ENCODE data around the gene WDR49. TPM values are rescaled to one million over a fixed set of nuclear protein-coding genes. Genes with fewer than 3 reads are reported as not detected.
A peak's percentile ranks its signal among the peaks of the same experiment; 100 is the strongest.
"Not testable (repeated sequence)": the region's sequence is repeated elsewhere in the genome, so short reads cannot be mapped to it uniquely, and the experiment has no call there.

Gene WDR49
- total RNA-seq, 1 donor from 2014 or later = 0.50 TPM

DNA sequence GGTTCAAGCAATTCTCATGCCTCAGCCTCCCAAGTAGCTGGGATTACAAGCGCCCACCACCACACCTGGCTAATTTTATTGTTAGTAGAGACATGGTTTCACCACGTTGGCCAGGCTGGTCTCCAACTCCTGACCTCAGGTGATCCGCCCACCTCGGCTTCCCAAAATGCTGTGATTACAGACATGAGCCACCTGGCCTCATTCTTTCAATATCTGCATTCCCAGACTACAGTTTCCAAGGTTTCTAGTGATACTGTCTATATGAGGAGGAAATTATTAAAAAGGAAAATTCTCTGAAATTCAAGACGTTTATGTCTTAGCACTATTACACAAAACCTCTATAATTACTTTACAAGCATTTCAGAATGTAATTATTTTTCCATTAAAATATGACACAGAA is 39.5 kb downstream of the WDR49 start:
- DNase-seq (ENCODE audit: low read depth) = not testable (repeated sequence)

DNA sequence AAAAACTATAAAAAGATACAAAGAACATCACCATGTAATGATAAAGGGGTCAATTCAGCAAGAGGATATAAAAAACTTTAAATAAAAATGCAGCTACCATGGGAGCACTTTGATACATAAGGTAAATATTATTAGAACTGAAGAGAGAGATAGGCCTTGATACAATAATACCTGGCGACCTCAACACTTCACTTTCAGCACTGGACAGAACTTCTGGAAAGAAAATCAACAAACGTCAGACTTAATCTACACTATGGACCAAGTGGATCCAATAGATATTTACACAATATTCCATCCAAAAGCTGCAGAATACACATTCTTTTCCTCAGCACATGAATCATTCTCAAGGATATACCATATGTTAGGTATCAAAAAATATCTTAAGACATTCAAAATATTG is 42.0 kb downstream of the WDR49 start:
- DNase-seq (ENCODE audit: low read depth) = no peak

DNA sequence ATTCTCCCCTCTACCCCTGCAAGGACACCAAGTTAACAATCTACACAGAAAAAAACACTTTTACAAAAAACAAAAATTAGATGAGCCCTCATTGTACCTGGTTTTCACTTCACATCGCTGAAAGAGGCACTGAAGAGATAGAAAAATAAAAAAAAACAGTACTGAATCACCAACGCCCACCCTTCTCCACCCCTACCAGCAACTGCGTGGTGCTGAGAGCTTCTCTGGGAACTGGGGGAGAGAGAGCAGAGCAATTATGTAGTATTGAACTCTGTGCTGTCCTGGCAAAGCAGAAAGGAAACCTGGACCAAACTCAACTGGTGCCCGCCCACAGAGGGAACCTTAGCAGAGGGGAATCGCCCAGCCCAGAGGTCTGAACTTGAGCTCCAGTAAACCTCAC is 44.6 kb downstream of the WDR49 start:
- no peak for DNase-seq (ENCODE audit: low read depth)

DNA sequence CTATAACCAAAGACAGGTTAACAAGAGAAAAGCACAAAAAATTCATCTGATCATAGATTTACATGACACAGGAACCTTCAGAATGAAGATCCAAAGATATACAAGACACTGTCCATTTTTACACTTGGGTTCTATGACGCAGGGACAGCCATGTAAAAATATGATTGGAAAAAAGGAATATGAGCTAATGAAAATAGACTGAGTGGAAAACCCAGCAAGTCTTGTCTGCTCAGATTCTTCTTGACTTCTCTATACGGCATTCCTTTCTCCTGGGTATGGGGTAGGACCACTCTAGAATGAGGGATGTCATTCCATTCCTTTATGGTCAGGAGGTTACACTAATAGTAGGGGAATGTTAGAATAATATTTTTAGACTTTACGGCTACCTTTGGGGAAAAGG is 46.9 kb downstream of the WDR49 start:
- DNase-seq (ENCODE audit: low read depth) = no peak

DNA sequence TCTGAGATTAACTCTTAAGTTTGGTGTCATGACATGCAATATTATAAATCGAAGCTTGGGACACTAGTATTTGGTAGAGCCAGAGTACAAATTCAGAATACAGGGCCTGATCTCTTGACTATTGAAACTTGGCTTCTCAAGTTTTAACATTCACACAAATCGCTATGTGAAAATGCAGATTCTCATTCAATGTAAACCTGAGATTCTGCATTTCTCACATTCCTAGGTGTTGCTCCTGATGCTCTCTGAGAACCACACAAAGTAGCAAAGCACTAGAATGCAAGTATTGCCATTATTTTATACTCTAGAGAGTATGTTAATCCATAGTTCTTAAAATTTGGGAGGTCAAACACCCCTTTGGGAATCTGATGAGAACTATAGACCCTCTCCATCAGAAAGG is 47.9 kb downstream of the WDR49 start:
- no peak for DNase-seq (ENCODE audit: low read depth)

DNA sequence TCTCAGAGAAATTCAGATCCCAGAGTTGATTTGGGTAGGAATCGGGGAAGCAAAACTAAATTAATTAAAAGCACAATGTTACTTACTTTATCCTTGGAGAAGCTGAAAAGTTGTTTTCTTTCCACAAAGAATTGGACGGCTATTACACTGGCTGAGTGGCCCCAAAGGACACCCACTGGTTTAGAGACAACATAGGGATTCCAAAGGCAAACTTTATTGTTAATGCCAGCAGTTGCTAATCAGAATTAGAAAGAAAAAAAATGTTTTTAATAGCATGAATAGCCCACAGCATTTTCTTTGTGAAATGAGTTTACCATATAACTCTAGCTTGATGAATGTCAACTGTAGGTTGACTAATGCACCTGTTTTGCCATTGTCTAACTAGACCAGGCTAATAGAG is 51.7 kb downstream of the WDR49 start:
- DNase-seq (ENCODE audit: low read depth) = no peak

DNA sequence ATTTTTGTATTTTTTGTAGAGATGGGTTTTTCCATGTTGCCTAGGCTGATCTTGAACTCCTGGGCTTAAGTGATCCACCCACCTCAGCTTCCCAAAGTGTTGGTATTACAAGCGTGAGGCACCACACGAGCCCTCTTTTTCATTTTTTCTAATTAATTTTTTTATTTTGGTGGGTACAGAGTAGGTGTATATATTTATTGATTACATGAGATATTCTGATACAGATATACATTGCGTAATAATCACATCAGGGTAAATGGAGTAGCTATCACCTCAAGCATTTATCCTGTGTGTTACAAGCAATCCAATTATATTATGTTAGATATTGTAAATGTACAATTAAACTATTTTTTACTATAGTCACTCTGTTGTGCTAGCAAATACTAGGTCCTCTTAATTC is 66.1 kb downstream of the WDR49 start:
- no peak for DNase-seq (ENCODE audit: low read depth)

DNA sequence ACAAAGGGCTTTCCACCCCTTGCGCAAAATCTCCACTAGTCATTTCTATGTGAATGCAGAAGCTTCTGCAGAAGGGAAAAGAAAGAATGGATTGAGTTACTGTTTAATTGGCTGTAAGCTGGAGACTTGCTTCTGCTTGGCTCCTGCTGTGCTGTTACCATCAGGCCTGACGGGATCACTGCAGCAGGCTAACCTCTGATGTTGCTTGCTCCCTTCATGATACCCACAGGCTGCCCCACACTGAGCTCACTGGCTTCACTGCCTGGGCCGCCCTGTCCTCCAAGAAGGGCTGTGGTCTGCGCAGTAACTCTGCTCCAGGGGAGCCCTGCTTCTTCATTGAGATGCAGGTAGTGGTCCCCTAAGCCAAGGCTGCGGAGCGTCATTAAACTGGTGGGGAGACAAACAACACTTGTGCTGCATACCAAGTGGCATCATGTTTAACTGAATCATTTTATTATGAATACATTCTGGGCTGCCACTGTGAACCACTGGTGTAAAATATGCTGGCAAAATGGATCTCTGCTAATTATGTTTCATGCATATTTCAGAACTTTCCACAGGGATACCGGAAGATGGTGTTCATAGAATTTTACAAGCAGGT is 78.6 kb downstream of the WDR49 start:
- no peak for DNase-seq (ENCODE audit: low read depth)

DNA sequence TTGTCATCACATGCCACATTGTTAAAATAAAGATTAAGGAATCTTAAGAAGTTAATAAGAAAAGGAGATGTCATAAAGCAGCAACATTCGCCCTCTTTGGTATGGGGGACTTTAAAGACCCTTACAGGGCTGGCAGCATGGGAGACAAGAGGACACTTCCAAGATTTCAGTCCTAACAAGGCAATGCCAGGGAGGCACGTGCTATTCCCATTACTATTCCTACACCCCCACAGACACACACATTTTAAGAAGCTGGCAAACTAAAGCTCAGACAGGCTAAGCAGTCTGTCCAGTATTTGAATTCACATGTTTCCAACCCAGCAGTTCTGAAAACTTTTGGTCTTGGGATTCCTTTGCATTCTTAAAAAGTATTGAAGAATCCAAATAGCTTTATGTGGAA is 80.8 kb downstream of the WDR49 start:
- no peak for DNase-seq (ENCODE audit: low read depth)

DNA sequence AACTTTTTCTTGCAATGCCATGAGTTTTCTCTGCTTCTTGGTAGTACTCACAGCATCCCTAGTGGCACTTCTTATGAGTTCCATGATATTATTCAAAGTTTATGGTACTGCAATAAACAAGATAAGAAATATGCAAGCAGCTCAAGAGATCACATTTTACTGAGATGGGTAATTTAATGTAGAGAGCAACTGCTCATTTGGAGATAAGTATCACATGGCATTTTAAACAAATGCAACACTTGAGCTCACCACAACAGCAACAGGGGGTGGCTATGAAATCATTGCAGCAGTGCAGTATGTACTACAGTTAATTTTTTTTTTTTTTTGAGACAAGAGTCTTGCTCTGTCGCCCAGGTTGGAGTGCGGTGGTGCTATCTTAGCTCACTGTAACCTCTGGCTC is 85.1 kb downstream of the WDR49 start:
- DNase-seq (ENCODE audit: low read depth) = no peak

DNA sequence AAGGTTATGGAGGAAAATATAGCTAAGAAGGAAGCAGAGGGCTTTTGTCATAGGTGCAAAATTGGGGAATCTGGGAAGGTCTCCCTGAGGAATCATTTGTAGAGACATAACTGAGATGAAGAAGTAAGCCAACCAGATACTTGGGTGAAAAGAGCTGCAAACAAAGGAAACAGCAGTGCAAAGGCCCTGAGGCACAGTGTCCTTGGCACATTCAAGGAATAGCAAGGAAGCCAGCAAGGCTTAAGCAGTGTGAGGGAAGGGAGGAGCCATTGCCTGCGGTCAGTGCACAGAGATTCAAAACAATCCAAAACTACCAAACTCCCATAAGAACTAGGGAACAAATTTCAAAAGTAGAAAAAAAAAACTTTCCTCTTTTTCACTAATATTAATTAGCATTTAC is 88.3 kb downstream of the WDR49 start:
- no peak for DNase-seq (ENCODE audit: low read depth)

DNA sequence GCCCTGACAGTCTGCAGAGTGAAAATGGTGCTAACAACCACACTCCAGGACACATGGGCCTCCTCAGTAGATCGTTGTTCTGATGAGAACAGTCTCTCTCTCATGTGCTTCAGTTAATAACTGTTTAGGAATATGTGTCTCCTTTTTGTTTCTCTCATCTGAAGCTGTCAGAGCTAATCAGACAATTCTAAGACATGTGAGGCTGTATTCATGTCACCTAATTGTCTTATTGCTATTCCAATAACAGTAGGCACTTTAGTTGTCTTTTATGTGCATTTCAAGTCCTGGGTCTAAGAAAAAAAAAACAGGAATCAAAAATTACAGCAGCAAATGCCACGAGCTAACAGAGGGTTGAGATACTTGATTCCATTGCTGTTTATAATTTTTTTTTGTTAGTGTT is 89.1 kb downstream of the WDR49 start:
- DNase-seq (ENCODE audit: low read depth) = no peak

DNA sequence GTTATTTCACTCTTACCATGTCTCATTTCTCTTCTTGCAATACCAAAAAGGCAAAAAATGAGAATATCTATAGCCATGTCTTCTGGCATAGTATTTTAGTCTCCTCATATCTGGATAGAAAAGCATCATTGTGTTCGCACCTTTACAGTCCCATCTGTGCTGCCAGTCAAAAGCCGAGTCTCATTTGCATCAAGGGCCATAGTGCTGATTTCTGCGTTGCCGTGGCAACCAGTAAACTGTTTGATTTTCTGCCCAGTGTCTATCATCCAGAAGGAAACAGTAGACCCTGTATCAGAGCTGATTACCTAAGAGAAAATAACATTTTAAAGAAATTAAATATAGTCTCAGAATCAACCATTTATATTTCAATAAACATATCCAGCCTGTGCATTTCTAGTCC is 93.8 kb downstream of the WDR49 start:
- no peak for DNase-seq (ENCODE audit: low read depth)

DNA sequence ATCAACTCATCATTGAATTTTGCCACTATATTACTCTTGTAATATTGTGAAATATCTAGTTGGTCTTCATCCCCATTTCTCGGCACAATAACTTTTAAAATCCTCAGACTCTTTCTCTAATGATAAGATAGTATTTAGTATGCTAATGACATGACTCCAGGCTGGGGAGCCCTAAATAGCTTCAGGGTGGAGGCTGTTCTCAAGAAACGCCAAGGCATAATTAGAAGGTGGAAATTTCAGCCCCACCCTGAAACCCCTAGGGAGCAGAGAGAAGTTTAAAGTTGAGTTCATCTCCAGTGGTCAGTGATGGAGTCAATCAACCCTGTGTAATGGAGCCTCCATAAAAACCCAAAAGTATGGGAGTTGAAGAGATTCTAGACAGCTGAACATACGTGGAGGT is 98.8 kb downstream of the WDR49 start:
- DNase-seq (ENCODE audit: low read depth) = no peak

DNA sequence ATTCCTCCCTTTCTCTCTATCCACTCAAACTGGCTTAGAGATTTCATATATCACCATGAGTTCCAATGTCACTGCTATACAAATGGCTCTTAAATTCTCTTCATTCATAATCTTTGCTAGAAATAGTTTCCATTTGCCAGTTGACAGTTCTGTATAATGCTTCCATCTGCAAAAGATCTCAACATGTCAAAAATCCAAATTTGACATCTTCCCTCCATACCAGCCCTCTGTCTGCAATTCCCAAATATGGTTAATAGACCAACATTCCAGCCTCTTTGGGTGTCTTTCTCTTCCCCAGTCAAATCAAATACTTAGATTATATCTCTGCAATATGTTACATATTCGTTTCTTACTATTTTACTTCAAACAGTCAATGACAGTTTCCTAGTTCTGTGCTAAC is 115.7 kb downstream of the WDR49 start:
- DNase-seq (ENCODE audit: low read depth) = no peak

DNA sequence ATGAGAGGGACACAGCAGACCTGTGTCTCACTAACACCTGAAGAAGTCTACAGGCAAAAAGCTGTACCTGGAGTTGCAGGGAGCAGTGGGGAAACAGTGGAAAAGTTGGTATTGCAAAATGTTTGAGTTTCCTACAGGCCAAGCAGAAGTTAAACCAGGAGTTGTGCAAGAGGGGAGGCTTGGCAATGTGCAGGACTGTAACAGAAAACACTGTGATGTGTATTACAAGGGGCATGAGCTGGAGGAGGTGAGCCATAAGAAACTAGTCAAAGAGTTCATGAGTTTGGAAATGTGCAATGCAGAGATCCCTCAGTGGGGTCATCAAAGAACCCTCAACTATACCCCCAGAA is 132.8 kb downstream of the WDR49 start:
- no peak for DNase-seq (ENCODE audit: low read depth)

DNA sequence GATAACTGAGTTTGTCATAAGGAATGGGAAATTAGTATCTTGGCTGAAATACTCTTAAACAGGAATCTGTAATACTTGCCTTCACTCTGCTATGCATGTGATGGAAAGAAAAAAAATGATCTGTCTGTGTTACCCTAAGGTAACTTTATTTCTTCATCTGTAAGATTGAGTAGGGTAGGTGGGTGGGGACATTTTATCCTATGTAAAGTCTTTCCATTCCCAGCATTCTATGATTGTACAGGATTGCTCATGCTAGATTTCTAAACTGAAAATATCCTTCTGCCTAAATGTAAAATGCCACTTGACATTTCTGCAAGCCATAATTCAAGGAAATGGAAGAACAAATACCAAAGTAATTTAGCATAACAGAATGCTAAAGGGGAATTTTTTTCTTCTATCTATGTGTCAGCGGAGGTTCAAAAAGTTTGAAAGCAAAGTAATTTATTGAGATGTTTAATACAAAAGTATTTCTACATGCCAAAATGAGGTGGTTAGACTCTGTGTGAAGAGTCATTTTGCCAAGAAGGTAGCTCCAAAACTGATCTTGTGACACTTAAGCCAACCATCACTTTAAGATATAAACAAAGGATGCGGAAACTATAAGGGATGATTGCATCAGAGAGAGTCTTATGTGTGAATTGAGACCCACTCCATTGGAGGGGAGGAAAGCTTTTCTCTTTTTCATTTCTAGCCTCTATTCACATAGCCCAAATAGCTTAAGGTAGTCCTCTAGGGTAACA is 133.3 kb downstream of the WDR49 start:
- no peak for DNase-seq (ENCODE audit: low read depth)

DNA sequence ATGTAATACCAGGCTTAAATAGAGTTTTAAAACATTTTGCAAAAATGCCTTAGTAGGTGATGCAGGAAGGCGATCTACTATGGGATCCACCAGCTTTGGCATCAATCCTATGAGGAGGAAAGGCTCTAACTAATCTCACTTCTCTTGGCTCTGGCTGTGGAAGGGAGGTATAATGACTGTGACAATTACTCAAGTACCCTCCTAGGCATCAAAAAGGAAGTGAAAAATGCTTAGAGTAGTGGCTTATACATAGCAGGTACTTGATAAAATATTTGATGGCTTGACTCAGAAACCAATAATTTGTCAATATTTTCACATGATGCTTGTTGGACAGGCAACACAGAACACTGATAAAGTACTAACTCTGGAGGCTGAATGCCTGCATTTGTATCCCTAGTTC is 145.8 kb downstream of the WDR49 start:
- no peak for DNase-seq (ENCODE audit: low read depth)

DNA sequence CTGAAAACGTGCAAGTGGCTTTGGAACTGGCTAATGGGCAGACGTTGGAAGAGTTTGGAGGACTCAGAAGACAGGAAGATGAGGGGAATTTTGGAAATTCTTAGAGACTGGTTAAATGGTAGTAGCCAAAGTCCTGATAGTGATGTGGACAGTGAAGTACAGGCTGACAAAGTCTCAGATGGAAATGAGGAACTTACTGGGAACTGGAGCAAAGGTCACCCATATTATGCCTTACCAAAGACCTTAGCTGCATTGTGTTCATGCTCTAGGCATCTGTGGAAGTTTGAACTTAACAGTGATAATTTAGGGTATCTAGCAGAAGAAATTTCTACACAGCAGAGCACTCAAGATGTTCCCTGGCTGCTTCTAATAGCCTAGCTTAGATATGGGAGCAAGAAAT is 151.3 kb downstream of the WDR49 start:
- no peak for DNase-seq (ENCODE audit: low read depth)

DNA sequence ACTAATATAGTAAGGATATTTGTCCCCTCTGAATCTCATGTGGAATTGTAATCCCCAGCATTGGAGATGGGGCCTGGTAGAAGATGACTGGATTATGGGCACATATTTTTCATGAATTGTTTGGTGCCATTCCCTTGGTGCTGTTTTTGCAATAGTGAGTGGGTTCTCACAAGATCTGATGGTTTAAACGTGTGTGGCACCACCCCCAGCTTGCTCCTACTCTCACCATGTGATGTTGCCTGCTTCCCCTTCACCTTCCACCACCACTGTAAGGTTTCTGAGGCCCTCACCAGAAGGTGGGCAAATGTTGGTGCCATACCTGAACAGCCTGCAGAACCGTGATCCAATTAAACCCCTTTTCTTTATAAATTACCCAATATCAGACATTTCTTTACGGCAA is 151.8 kb downstream of the WDR49 start:
- no peak for DNase-seq (ENCODE audit: low read depth)

DNA sequence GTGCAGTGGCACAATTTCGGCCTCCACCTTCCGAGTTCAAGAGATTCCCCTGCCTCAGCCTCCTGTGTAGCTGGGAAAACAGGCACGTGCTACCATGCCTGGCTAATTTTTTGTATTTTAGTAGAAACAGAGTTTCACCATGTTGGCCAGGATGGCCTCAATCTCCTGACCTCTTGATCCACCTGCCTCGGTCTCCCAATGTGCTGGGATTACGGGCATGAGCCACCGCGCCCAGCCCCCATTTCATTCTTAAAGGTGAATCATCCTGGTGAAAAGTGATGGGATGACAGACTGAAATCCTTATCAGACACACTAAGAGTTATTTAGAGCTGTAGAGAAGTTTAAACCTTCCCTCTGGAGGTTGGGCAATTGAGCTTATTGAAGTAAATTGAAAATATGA is 155.8 kb downstream of the WDR49 start:
- DNase-seq (ENCODE audit: low read depth) = no peak

DNA sequence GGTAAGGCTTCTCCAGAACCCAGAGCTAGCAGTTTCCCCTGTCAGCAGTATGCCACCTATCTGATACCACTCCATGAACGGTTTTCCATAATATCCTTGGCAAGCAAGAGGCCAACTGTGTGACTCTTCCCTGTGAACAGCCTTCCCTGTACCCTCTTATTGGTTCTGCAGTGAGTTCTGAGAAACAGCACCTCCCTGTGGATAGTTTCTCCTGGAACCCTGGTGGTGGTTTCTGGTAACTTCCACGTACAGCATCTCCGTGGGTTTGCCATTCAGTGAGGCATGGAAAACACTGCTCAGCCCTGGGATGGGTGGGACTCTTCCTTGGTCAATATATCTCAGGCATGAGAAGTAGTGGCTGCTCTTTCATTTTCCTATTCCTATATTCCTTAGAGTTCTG is 160.5 kb downstream of the WDR49 start:
- peak; percentile 1 for DNase-seq (ENCODE audit: low read depth)

DNA sequence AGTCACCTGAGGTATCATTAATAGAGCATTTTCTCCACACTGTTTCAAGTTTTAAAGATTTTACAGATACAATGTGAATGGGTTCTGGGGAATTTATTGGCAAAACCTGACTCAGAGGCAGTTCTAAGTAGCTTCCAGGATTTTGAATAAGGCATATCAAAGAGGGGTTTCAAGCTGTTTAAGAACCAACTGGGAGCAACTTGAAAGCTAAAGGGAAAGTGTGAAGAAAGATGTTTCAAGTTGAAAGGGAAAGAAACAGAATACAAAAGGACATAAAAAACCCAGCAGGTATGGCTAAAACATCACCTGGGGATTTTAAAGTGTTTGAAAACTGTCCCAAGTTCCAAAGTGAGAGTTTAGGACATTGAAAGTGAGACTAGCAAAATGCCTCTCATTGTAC is 162.1 kb downstream of the WDR49 start:
- DNase-seq (ENCODE audit: low read depth) = no peak

DNA sequence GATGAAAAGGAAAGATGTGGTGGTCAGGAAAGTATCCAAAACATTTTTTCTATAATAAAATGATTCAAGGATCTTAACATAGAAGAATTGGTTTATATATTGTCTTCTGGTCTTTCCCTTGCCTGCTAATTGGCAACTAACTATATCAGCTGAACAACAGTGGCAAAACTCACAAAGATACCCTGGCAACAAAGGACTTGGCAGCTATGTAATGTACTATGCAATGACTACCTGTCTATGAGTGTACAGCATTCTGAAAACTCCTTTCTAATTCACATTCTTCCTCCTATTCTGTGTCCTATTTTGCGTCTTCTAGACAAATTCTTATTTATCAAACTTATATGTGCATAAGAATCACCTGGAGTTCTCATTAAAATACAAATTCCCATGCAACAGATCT is 164.2 kb downstream of the WDR49 start:
- DNase-seq (ENCODE audit: low read depth) = no peak
